OCI-LY1 (cell line): ENCODE results near the gene TPM3.

Experiments
- H2AFZ ChIP-seq: fragments of 200-600 bp; sonication (generic), shearing (Covaris generic); 2 replicates; pipeline ENCODE4 v1.6.0; 2014; ENCODE audit warnings: antibody characterized with exemption, mild to moderate bottlenecking, low read length
- H3F3A ChIP-seq: fragments of 200-600 bp; sonication (generic), shearing (Covaris generic); 2 replicates; pipeline ENCODE4 v1.6.0; 2014; ENCODE audit warnings: mild to moderate bottlenecking, antibody characterized with exemption, low read length, moderate library complexity; ENCODE audit not compliant: insufficient read depth
- H3K27ac ChIP-seq: fragments of 200-600 bp; sonication (generic); 2 replicates; pipeline ENCODE4 v1.5.1; 2014; ENCODE audit warnings: low read length, mixed run types, mild to moderate bottlenecking, low read depth; ENCODE audit not compliant: poor library complexity, severe bottlenecking
- H3K27me3 ChIP-seq: fragments of 200-600 bp; sonication (generic); 2 replicates; pipeline ENCODE4 v1.6.0; 2014; ENCODE audit warnings: antibody characterized with exemption, mild to moderate bottlenecking, low read length, moderate library complexity; ENCODE audit not compliant: insufficient read depth
- H3K36me3 ChIP-seq: fragments of 200-600 bp; sonication (generic); 2 replicates; pipeline ENCODE4 v1.6.1; 2014; ENCODE audit warnings: mild to moderate bottlenecking, antibody characterized with exemption, low read length, moderate library complexity, mixed read lengths; ENCODE audit not compliant: insufficient read depth
- H3K4me1 ChIP-seq: fragments of 200-600 bp; sonication (generic); 2 replicates; pipeline ENCODE4 v1.5.1; 2014; ENCODE audit warnings: mild to moderate bottlenecking, low read length, moderate library complexity; ENCODE audit not compliant: insufficient read depth, severe bottlenecking
- H3K4me2 ChIP-seq: fragments of 200-600 bp; sonication (generic), shearing (Covaris generic); 2 replicates; pipeline ENCODE4 v1.6.1; 2014; ENCODE audit warnings: low read length
- H3K4me3 ChIP-seq: fragments of 200-600 bp; sonication (generic); 2 replicates; pipeline ENCODE4 v1.5.1; 2014; ENCODE audit warnings: low read length, low read depth, mild to moderate bottlenecking, mixed read lengths; ENCODE audit not compliant: poor library complexity, severe bottlenecking
- H3K79me2 ChIP-seq: fragments of 200-600 bp; shearing (Covaris generic); 2 replicates; pipeline ENCODE4 v1.6.1; 2016; ENCODE audit warnings: mixed run types, low read length, mixed read lengths; ENCODE audit not compliant: insufficient read depth
- H3K9ac ChIP-seq: fragments of 200-600 bp; sonication (generic), shearing (Covaris generic); 2 replicates; pipeline ENCODE4 v1.6.1; 2014; ENCODE audit warnings: mild to moderate bottlenecking, low read length, mixed read lengths
- H3K9me2 ChIP-seq: fragments of 200-600 bp; sonication (generic), shearing (Covaris generic); 2 replicates; pipeline ENCODE4 v1.6.1; 2014; ENCODE audit warnings: low read depth, mild to moderate bottlenecking, low read length, mixed read lengths
- H3K9me3 ChIP-seq: fragments of 200-600 bp; shearing (Covaris generic); 2 replicates; pipeline ENCODE4 v1.6.1; 2014; ENCODE audit warnings: low read length, mixed read lengths
- H4K20me1 ChIP-seq: fragments of 200-600 bp; sonication (generic), shearing (Covaris generic); 2 replicates; pipeline ENCODE4 v1.6.0; 2016; ENCODE audit warnings: mild to moderate bottlenecking, low read length; ENCODE audit not compliant: insufficient read depth
- CTCF ChIP-seq: fragments of 200-600 bp; sonication (generic), shearing (Covaris generic); IDR thresholded peaks from 2 replicates; pipeline ENCODE4 v1.5.1; 2017; ENCODE audit warnings: mild to moderate bottlenecking, antibody characterized with exemption, low read length, moderate library complexity, mixed read lengths
- EZH2 ChIP-seq: fragments of 200-600 bp; sonication (generic), shearing (Covaris generic); IDR thresholded peaks from 2 replicates; pipeline ENCODE4 v1.8.0; 2017; ENCODE audit warnings: borderline replicate concordance, mixed run types, mild to moderate bottlenecking, antibody characterized with exemption, low read length, moderate library complexity, mixed read lengths

Gene TPM3

DNA sequence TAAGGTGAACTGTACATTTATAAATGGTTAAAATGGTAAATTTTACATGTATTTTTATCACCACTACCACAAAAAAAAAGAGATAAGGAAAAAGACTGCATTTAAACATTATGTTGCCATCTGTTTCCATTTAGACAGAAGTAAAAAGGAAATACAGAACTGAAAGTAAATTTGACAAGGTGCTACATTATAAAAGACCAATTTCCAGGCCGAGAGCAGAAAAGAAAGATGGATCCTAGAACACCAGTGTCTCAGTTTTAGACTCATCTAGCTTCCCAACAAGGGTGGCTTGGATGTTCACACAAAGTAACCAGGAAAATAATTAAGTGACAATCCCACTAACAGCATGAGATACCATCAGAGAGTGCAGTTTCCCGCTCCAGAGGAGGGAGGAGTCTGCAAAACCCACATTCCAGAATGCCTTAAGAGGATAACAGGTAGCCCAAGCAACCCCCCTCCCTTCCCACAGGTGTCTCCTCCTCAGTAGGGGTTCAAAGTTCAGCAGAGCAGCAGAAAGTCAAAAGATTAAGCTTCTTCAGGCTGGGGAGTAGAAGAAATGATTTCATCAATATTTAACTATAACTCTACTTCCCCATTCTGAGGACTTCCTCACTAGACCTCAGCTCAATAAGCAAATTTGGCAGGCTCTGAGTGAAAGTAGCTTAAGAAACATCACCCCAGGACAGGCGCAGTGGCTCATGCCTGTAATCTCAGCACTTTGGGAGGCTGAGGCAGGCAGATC, 11.8 kb downstream of the TPM3 start:
- no peaks in the 10 kb centered on the region; the same call in 1 of the 2 replicates for H3K27me3 ChIP-seq
- no peaks in the 10 kb centered on the region for H4K20me1 ChIP-seq
- TF ChIP-seq CTCF: no peak
- no peak for TF ChIP-seq EZH2
- peaks cover 67% of the 10 kb centered on the region for H3K79me2 ChIP-seq
- peaks cover 30% of the 10 kb centered on the region for H3K36me3 ChIP-seq
- peak overlapping the region; percentile 62 for H3K4me2 ChIP-seq
- H3K9me2 ChIP-seq: no peaks in the 10 kb centered on the region
- H3K4me1 ChIP-seq: peaks cover 50% of the 10 kb centered on the region
- H3K4me3 ChIP-seq: peak overlapping the region; percentile 43
- peak overlapping the region; percentile 35; the same call in 1 of the 2 replicates for H3K9ac ChIP-seq
- peak overlapping the region; percentile 71 for H3K27ac ChIP-seq
- H3K9me3 ChIP-seq: no peaks in the 10 kb centered on the region
- no peak overlapping the region for H2AFZ ChIP-seq
- no peaks in the 10 kb centered on the region for H3F3A ChIP-seq

GRCh38 chr1:154178911-154179811, 12.7 kb downstream of the TPM3 start:
- H3K27ac ChIP-seq: peak overlapping the region; percentile 8
- H4K20me1 ChIP-seq: no peaks in the 10 kb centered on the region
- peaks cover 67% of the 10 kb centered on the region for H3K79me2 ChIP-seq
- H3K4me2 ChIP-seq: peak overlapping the region; percentile 62; the same call in 1 of the 2 replicates
- no peaks in the 10 kb centered on the region for H3F3A ChIP-seq
- no peak overlapping the region for H3K4me3 ChIP-seq
- no peaks in the 10 kb centered on the region for H3K9me3 ChIP-seq
- no peaks in the 10 kb centered on the region for H3K27me3 ChIP-seq
- no peaks in the 10 kb centered on the region for H3K9me2 ChIP-seq
- peaks cover 38% of the 10 kb centered on the region for H3K36me3 ChIP-seq
- peaks cover 50% of the 10 kb centered on the region for H3K4me1 ChIP-seq
- no peak overlapping the region for H2AFZ ChIP-seq
- TF ChIP-seq EZH2 (no peak), CTCF (no peak)
- H3K9ac ChIP-seq: no peak overlapping the region; the same call in 1 of the 2 replicates

- Histone ChIP-seq H3K27ac (no peak overlapping the region), H2AFZ (no peak overlapping the region), H3F3A (no peaks in the 10 kb centered on the region), H4K20me1 (no peaks in the 10 kb centered on the region), H3K4me1 (peaks cover 42% of the 10 kb centered on the region), H3K27me3 (no peaks in the 10 kb centered on the region), H3K9ac (no peak overlapping the region), H3K79me2 (peaks cover 67% of the 10 kb centered on the region), H3K9me3 (no peaks in the 10 kb centered on the region), H3K4me3 (no peak overlapping the region), H3K9me2 (no peaks in the 10 kb centered on the region), H3K4me2 (peak overlapping the region; percentile 27; the same call in 1 of the 2 replicates), H3K36me3 (peaks cover 40% of the 10 kb centered on the region)
- TF ChIP-seq CTCF (no peak), EZH2 (no peak)
Observed at GRCh38 chr1:154178013-154178412, 13.9 kb downstream of the TPM3 start.
